GM23248 (cell line): ENCODE measurements around the gene TM9SF3. TPM values are rescaled to one million over a fixed set of nuclear protein-coding genes. Genes with fewer than 3 reads are reported as not detected.
"Not testable (repeated sequence)": the region's sequence is repeated elsewhere in the genome, so short reads cannot be mapped to it uniquely, and the experiment has no call there.

ENCODE experiments used
- DNase-seq: peaks from one replicate; pipeline ENCODE4 v3.0.0-alpha.2; 2015
- H2AFZ ChIP-seq: fragments of 200-600 bp; sonication (generic); 2 replicates; pipeline ENCODE4 v1.6.1; 2016; ENCODE audit warnings: antibody characterized with exemption
- H3F3A ChIP-seq: fragments of 200-600 bp; sonication (generic); 2 replicates; pipeline ENCODE4 v1.6.1; 2016; ENCODE audit warnings: mild to moderate bottlenecking, antibody characterized with exemption, mixed run types; ENCODE audit not compliant: insufficient read depth
- H3K27ac ChIP-seq: fragments of 200-600 bp; sonication (generic); 2 replicates; pipeline ENCODE4 v1.5.1; 2016; ENCODE audit warnings: mild to moderate bottlenecking
- H3K27me3 ChIP-seq: fragments of 200-600 bp; sonication (generic); replicated peaks from 2 replicates; pipeline ENCODE4 v1.6.1; 2016; ENCODE audit warnings: mild to moderate bottlenecking; ENCODE audit not compliant: insufficient read depth
- H3K36me3 ChIP-seq: fragments of 200-600 bp; sonication (generic); 2 replicates; pipeline ENCODE4 v1.6.1; 2016; ENCODE audit warnings: low read depth, mild to moderate bottlenecking
- H3K4me1 ChIP-seq: fragments of 200-600 bp; sonication (generic); 2 replicates; pipeline ENCODE4 v1.6.1; 2016; ENCODE audit warnings: mild to moderate bottlenecking; ENCODE audit not compliant: insufficient read depth
- H3K4me2 ChIP-seq: fragments of 200-600 bp; sonication (generic); one replicate; pipeline ENCODE4 v1.6.1; 2016; ENCODE audit warnings: mild to moderate bottlenecking; ENCODE audit not compliant: unreplicated experiment
- H3K4me3 ChIP-seq: fragments of 200-600 bp; sonication (generic); 2 replicates; pipeline ENCODE4 v1.5.1; 2016; ENCODE audit warnings: mild to moderate bottlenecking
- H3K79me2 ChIP-seq: fragments of 200-600 bp; sonication (generic); 2 replicates; pipeline ENCODE4 v1.6.1; 2016; ENCODE audit warnings: mild to moderate bottlenecking; ENCODE audit not compliant: insufficient read depth
- H3K9ac ChIP-seq: fragments of 200-600 bp; sonication (generic); 2 replicates; pipeline ENCODE4 v1.6.1; 2016; ENCODE audit warnings: mild to moderate bottlenecking
- H3K9me2 ChIP-seq: fragments of 200-600 bp; sonication (generic); 2 replicates; pipeline ENCODE4 v1.6.1; 2016; ENCODE audit warnings: mixed run types, mild to moderate bottlenecking, moderate library complexity; ENCODE audit not compliant: insufficient read depth
- H3K9me3 ChIP-seq: fragments of 200-600 bp; sonication (generic); one replicate; pipeline ENCODE4 v1.6.1; 2017; ENCODE audit warnings: low read depth
- H4K20me1 ChIP-seq: fragments of 200-600 bp; sonication (generic); 2 replicates; pipeline ENCODE4 v1.6.0; 2016; ENCODE audit not compliant: insufficient read depth
- EZH2 ChIP-seq: fragments of 200-600 bp; sonication (generic); IDR thresholded peaks from 2 replicates; pipeline ENCODE4 v1.6.1; 2018; ENCODE audit warnings: antibody characterized with exemption, mild to moderate bottlenecking; ENCODE audit not compliant: insufficient read depth, poor library complexity, severe bottlenecking
- EZH2phosphoT487 ChIP-seq: fragments of 200-600 bp; sonication (generic); IDR thresholded peaks from 2 replicates; pipeline ENCODE4 v1.6.1; 2018; ENCODE audit warnings: antibody characterized with exemption, moderate library complexity, mild to moderate bottlenecking, low read depth; ENCODE audit not compliant: insufficient read depth
- WGBS, 2 experiments: methylation state at CpG; one replicate each; pipeline ENCODE4 v1.1.6; 2015 to 2017; ENCODE audit warnings: low lambda C conversion rate in 2 of 2, low coverage in 1 of 2; ENCODE audit errors: missing lambda C conversion rate in 2 of 2; 5-methylcytosine and 5-hydroxymethylcytosine counted together
- in situ Hi-C: fragments of 300-500 bp; cut with MboI; formaldehyde crosslinking; loops from 2 replicates; pipeline ENCODE4 v1.15.0; 2020
- polyA plus RNA-seq: library from polyadenylated mRNA; unstranded; fragments of >200 nt; fragmentation: Nextera tagmentation; extraction: Ambion mirVana; gene quantifications from 2 replicates; pipeline ENCODE4 v1.2.1, GENCODE V29; 2016
- total RNA-seq: library from RNA; depleted of rRNA; stranded (reverse); fragments of >200 nt; shearing (Covaris generic); gene quantifications from 2 replicates; pipeline ENCODE4 v1.2.3, GENCODE V29; 2014

The TM9SF3 gene
- total and polyA plus RNA-seq, 2 experiments from 2014 or later, result 130 to 175 TPM

GRCh38 chr10:96577069-96577468, 9.7 kb downstream of the TM9SF3 start:
- Histone ChIP-seq H2AFZ (no peak overlapping the region), H3K4me1 (peaks cover 15% of the 10 kb centered on the region), H3K79me2 (peaks cover 100% of the 10 kb centered on the region), H3K9me2 (no peaks in the 10 kb centered on the region), H3K4me2 (no peak overlapping the region), H3K36me3 (0 out of 2 replicates have a peak, but pooled peaks cover 5% of the 10 kb centered on the region), H3K27ac (no peak overlapping the region), H3K27me3 (no peaks in the 10 kb centered on the region), H3K4me3 (no peak overlapping the region), H3K9ac (no peak overlapping the region), H3K9me3 (no peaks in the 10 kb centered on the region), H3F3A (0 out of 2 replicates have a peak, but pooled peaks cover 7% of the 10 kb centered on the region), H4K20me1 (peaks cover 56% of the 10 kb centered on the region)
- TF ChIP-seq EZH2 (no peak), EZH2phosphoT487 (no peak)
- no peak for DNase-seq
- in situ Hi-C loops, result no loop called here
- WGBS, 2 experiments, result 65 to 70% methylated on average over 1 of the region's 1 CpG

GRCh38 chr10:96576277-96576980, 10.4 kb downstream of the TM9SF3 start:
- H3K79me2 ChIP-seq, result peaks cover 100% of the 10 kb centered on the region
- in situ Hi-C loops, result no loop called here
- 0 out of 2 replicates have a peak, but pooled peaks cover 5% of the 10 kb centered on the region for H3K36me3 ChIP-seq
- H3K4me1 ChIP-seq, result peaks cover 9% of the 10 kb centered on the region; the same call in 1 of the 2 replicates
- 0 out of 2 replicates have a peak, but pooled peaks cover 7% of the 10 kb centered on the region for H3F3A ChIP-seq
- DNase-seq, result no peak
- no peaks in the 10 kb centered on the region for H3K27me3 ChIP-seq
- H2AFZ ChIP-seq, result no peak overlapping the region
- no peaks in the 10 kb centered on the region for H3K9me3 ChIP-seq
- 95 to 100% methylated on average over 1 of the region's 1 CpG for WGBS, 2 experiments
- no peak for TF ChIP-seq EZH2
- no peak for TF ChIP-seq EZH2phosphoT487
- no peak overlapping the region for H3K9ac ChIP-seq
- H3K27ac ChIP-seq, result no peak overlapping the region
- H4K20me1 ChIP-seq, result peaks cover 55% of the 10 kb centered on the region
- no peak overlapping the region for H3K4me3 ChIP-seq
- H3K4me2 ChIP-seq, result no peak overlapping the region
- no peaks in the 10 kb centered on the region for H3K9me2 ChIP-seq

- peaks cover 100% of the 10 kb centered on the region for H3K79me2 ChIP-seq
- H3K4me2 ChIP-seq, H3K4me3 ChIP-seq, H3K4me1 ChIP-seq, in situ Hi-C loops, H3F3A ChIP-seq, H3K9ac ChIP-seq, H3K27me3 ChIP-seq, H3K9me3 ChIP-seq, H3K36me3 ChIP-seq, DNase-seq, H2AFZ ChIP-seq, H3K27ac ChIP-seq, H3K9me2 ChIP-seq: not testable (repeated sequence)
- 98 to 100% methylated on average over 2 of the region's 2 CpGs for WGBS, 2 experiments
- H4K20me1 ChIP-seq, result peaks cover 55% of the 10 kb centered on the region
These were observed 12.2 kb downstream of the TM9SF3 start for GRCh38 chr10:96574564-96574963.

- no peaks in the 10 kb centered on the region for H3K9me3 ChIP-seq
- peaks cover 45% of the 10 kb centered on the region for H4K20me1 ChIP-seq
- H3K9ac ChIP-seq, result no peak overlapping the region
- no peak overlapping the region for H2AFZ ChIP-seq
- H3K27me3 ChIP-seq, result no peaks in the 10 kb centered on the region
- peaks cover 2% of the 10 kb centered on the region; the same call in 1 of the 2 replicates for H3F3A ChIP-seq
- H3K27ac ChIP-seq, result no peak overlapping the region
- in situ Hi-C loops, result no loop called here
- no peaks in the 10 kb centered on the region for H3K9me2 ChIP-seq
- DNase-seq, result no peak
- H3K36me3 ChIP-seq, result peaks cover 5% of the 10 kb centered on the region; the same call in 1 of the 2 replicates
- peaks cover 100% of the 10 kb centered on the region for H3K79me2 ChIP-seq
- H3K4me2 ChIP-seq, result no peak overlapping the region
- H3K4me1 ChIP-seq, result no peaks in the 10 kb centered on the region
- TF ChIP-seq EZH2, result no peak
- TF ChIP-seq EZH2phosphoT487, result no peak
- WGBS, 2 experiments, result 97% methylated on average over 5 of the region's 5 CpGs
- no peak overlapping the region for H3K4me3 ChIP-seq
These were observed 13.8 kb downstream of the TM9SF3 start for GRCh38 chr10:96573036-96573435.
